ENCODE data around the gene LSM10.

Gene LSM10

GRCh38 chr1:36354486-36354885, 43.2 kb downstream of the LSM10 start:
- ATAC-seq (ENCODE audit: insufficient read depth, low read depth) (no peak), DNase-seq (no peak)
- Histone ChIP-seq H4K20me1 (ENCODE audit: insufficient read depth, low read length) (no peaks in the 10 kb centered on the region; the same call in 1 of the 2 replicates), H3K36me3 (ENCODE audit: insufficient read depth, low read length) (peaks cover 62% of the 10 kb centered on the region), H3K4me2 (ENCODE audit: insufficient read depth, low read length) (no peak overlapping the region), H3K27me3 (ENCODE audit: insufficient read depth, low read length, poor library complexity) (no peaks in the 10 kb centered on the region), H3K9me3 (ENCODE audit: insufficient read depth, low read length, severe bottlenecking) (no peaks in the 10 kb centered on the region), H3K9ac (ENCODE audit: low read depth, low read length) (no peak overlapping the region), H3K79me2 (ENCODE audit: insufficient read depth, low read length) (no peaks in the 10 kb centered on the region), H3K4me1 (ENCODE audit: insufficient read depth, low read length) (no peaks in the 10 kb centered on the region), H3K27ac (ENCODE audit: low read length) (no peak overlapping the region), H2AFZ (ENCODE audit: low read depth, low read length) (no peak overlapping the region), H3K4me3 (ENCODE audit: low read depth in 1 of 2, low read length in 2 of 2) (no peak overlapping the region)
- TF ChIP-seq EZH2 (IDR thresholded peaks at IDR 0.05; ENCODE audit: borderline replicate concordance, low read depth, low read length, severe bottlenecking), result no peak
- no peak for TF ChIP-seq CTCF (IDR thresholded peaks at IDR 0.05; ENCODE audit: borderline replicate concordance, extremely low read depth, low read length, poor library complexity, severe bottlenecking)

GRCh38 chr1:36352910-36353878, 44.5 kb downstream of the LSM10 start:
- Histone ChIP-seq H2AFZ (ENCODE audit: low read depth, low read length) (no peak overlapping the region), H3K79me2 (ENCODE audit: insufficient read depth, low read length) (no peaks in the 10 kb centered on the region), H3K9ac (ENCODE audit: low read depth, low read length) (no peak overlapping the region), H3K36me3 (ENCODE audit: insufficient read depth, low read length) (peaks cover 58% of the 10 kb centered on the region), H3K4me3 (ENCODE audit: low read depth in 1 of 2, low read length in 2 of 2) (no peak overlapping the region), H3K9me3 (ENCODE audit: insufficient read depth, low read length, severe bottlenecking) (no peaks in the 10 kb centered on the region), H3K27me3 (ENCODE audit: insufficient read depth, low read length, poor library complexity) (no peaks in the 10 kb centered on the region), H3K4me1 (ENCODE audit: insufficient read depth, low read length) (no peaks in the 10 kb centered on the region), H3K4me2 (ENCODE audit: insufficient read depth, low read length) (no peak overlapping the region), H3K27ac (ENCODE audit: low read length) (no peak overlapping the region), H4K20me1 (ENCODE audit: insufficient read depth, low read length) (no peaks in the 10 kb centered on the region; the same call in 1 of the 2 replicates)
- no peak for TF ChIP-seq CTCF (IDR thresholded peaks at IDR 0.05; ENCODE audit: borderline replicate concordance, extremely low read depth, low read length, poor library complexity, severe bottlenecking)
- no peak for TF ChIP-seq EZH2 (IDR thresholded peaks at IDR 0.05; ENCODE audit: borderline replicate concordance, low read depth, low read length, severe bottlenecking)
- no peak for DNase-seq
- ATAC-seq (ENCODE audit: insufficient read depth, low read depth), result no peak

- no peak for DNase-seq
- no peak for ATAC-seq (ENCODE audit: insufficient read depth, low read depth)
- Histone ChIP-seq H2AFZ (ENCODE audit: low read depth, low read length) (no peak overlapping the region), H3K27ac (ENCODE audit: low read length) (no peak overlapping the region), H3K9me3 (ENCODE audit: insufficient read depth, low read length, severe bottlenecking) (no peaks in the 10 kb centered on the region), H3K4me1 (ENCODE audit: insufficient read depth, low read length) (no peaks in the 10 kb centered on the region), H3K79me2 (ENCODE audit: insufficient read depth, low read length) (no peaks in the 10 kb centered on the region), H3K4me2 (ENCODE audit: insufficient read depth, low read length) (no peak overlapping the region), H4K20me1 (ENCODE audit: insufficient read depth, low read length) (no peaks in the 10 kb centered on the region; the same call in 1 of the 2 replicates), H3K27me3 (ENCODE audit: insufficient read depth, low read length, poor library complexity) (no peaks in the 10 kb centered on the region), H3K4me3 (ENCODE audit: low read depth in 1 of 2, low read length in 2 of 2) (no peak overlapping the region), H3K9ac (ENCODE audit: low read depth, low read length) (no peak overlapping the region), H3K36me3 (ENCODE audit: insufficient read depth, low read length) (peaks cover 58% of the 10 kb centered on the region)
- TF ChIP-seq EZH2 (IDR thresholded peaks at IDR 0.05; ENCODE audit: borderline replicate concordance, low read depth, low read length, severe bottlenecking), result no peak
- TF ChIP-seq CTCF (IDR thresholded peaks at IDR 0.05; ENCODE audit: borderline replicate concordance, extremely low read depth, low read length, poor library complexity, severe bottlenecking), result no peak
These were observed 45.4 kb downstream of the LSM10 start for GRCh38 chr1:36352125-36352909.
